CD4-positive, alpha-beta T cell treated with Interleukin-2 at 100 ng/mL for 4 hours (primary cell): ENCODE results near the gene PAM16.

Experiments used
- DNase-seq: peaks from one replicate; pipeline ENCODE4 v3.0.0-alpha.2; 2020; ENCODE audit warnings: low spot score

Gene PAM16

DNA sequence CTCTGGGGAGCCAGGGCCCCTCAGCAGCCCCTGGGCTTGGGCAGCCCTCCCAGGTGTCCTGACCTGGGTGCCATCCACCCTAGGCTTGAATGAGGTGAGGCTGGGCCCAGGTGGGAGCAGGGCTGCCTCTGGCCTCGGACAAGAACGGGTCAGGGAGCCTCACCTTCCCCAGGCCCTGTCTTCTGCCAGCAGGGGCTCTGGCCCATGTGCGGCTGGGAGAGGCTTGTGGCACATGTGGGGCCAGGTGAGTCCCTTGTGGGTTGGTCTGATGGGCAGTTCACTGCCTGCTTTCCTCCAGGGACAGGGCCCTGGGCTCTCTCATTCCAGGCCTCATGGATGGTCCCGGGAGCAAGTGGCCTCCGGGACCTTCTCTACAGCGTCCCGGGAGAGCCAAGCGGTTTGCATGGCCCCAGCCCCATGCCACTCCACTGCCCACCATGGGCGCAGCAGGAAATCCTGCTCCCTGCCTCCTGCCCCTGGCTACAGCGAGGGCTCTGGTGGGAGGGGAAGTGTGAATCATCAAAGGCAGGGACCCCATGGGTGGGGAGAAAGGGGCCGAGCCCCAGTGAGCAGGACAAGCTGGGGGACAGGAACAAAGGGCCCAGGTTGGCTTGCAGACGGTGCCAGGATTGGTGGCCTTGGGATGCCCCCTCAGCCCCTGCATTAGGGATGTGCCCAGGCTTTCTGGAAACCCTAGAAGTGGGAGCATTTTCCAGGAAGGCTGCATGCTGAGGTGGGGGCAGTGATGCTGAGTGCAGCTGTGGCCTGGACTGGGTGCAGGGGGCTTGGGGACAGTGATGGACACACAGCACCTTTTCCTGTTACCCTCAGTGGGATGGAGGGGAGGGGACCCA lies 32.7 kb upstream of the PAM16 start:
- DNase-seq = no peak

GRCh38 chr16:4382795-4383357 lies 31.8 kb upstream of the PAM16 start:
- DNase-seq = no peak

DNA sequence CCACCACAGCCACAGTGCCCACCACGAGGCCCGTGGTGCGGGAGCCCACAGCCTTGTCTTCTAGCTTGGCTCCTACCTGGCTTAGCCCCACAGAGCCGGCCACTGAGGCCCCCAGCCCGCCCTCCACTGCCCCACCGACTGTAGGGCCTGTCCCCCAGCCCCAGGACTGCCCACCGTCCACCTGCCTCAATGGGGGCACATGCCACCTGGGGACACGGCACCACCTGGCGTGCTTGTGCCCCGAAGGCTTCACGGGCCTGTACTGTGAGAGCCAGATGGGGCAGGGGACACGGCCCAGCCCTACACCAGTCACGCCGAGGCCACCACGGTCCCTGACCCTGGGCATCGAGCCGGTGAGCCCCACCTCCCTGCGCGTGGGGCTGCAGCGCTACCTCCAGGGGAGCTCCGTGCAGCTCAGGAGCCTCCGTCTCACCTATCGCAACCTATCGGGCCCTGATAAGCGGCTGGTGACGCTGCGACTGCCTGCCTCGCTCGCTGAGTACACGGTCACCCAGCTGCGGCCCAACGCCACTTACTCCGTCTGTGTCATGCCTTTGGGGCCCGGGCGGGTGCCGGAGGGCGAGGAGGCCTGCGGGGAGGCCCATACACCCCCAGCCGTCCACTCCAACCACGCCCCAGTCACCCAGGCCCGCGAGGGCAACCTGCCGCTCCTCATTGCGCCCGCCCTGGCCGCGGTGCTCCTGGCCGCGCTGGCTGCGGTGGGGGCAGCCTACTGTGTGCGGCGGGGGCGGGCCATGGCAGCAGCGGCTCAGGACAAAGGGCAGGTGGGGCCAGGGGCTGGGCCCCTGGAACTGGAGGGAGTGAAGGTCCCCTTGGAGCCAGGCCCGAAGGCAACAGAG lies 31.0 kb upstream of the PAM16 start:
- DNase-seq = no peak

- no peak for DNase-seq
Measured at GRCh38 chr16:4381072-4381934, 30.2 kb upstream of the PAM16 start.

DNA sequence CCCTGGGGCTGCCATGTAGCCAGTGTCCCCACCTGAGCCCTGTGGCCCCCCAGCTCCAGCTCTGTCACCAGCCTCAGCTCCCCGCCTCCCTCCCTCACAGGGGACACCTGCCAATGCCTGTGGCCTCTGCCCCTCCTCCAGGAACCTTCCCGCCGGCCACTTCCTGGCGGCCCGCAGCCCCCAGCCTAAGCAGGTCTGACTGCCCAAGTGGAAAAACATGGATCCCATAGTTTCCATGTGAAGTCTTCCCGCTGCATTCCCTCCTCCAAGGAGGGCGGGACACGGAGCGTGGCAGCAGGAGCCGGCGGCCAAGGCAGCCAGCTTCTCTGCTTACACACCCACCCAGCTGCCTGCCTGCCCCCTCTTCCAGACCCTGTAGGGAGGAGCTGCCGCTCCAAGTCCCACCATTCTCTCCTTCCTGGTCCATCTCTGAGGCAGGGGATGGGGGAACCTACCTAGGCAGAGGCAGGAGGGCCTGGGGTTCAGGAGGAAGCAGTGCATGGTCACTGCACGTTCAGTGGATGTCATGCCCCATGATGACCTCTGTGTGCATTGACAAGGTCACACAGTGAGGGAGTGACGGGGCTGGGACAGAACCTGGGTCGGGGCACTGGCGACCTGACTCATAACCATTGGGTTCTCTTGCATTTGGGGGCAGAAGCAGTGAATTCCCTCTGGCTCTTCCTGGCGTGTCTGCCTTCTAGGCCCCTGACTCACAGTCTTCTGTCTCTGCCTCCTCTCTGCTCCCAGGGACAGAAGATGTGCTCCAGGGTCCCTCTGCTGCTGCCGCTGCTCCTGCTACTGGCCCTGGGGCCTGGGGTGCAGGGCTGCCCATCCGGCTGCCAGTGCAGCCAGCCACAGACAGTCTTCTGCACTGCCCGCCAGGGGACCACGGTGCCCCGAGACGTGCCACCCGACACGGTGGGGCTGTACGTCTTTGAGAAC lies 29.3 kb upstream of the PAM16 start:
- no peak for DNase-seq

DNA sequence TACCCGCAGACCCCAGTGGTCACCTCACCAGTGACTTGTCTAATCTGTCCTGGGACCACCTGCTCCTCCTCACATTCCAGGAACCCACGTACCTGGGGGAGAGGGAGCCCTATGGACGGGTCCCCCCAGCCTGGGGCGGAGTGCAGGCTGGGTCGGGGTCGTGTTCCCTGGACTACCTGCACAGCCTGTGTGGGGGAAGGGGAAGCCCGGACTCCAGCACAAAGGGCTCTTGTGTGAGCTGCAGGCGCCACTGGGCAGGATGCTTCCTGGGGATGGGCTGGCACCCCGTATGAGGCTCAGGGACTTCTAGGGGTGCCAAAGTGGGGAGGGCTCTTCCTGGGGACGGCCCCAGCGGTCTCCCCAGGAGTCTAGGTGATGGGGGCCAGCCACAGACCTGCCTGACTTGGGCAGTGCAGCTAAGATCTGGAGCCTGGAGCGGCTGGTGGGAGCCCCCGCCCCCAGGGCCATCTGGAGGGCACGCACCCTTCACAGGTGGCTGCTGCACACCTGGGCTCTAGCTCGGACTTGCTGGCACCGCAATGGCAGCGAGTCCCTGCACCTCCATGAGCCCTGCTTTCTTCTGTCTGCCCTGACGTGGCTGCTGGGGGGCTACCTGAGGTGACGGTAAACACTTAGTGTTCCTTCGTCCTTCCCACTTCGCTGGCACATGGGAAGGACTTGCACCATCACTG lies 28.0 kb upstream of the PAM16 start:
- no peak for DNase-seq

- DNase-seq = no peak
Measured at GRCh38 chr16:4378161-4378666, 27.1 kb upstream of the PAM16 start.

DNA sequence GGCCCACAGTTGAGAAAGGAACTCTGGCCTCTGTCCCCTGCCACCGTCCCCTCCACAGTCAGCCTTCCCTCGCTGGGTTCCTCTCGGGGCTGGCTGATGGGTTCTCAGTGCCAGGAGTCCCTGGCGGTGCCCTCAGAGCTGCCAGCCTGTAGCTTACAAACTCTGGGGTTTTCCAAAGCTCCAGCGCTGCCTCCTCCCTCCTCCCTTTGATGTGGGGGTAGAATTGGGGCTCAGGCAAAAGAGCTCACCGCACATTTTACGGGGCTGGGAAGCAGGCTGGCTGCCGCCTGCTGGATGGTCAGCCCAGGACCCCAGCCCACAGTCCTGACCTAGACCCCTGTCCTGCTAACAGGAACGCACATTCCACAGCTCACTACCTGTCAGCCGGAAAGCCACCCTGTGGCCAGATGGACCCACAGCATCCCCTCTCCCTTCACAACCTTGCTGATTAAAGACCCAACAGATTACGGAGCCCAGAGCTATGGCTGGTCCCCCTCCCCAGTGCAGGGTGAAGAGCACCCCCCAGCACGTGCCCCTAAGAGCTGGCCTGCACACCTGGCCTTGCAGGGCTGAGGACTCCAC lies 26.5 kb upstream of the PAM16 start:
- no peak for DNase-seq

DNA sequence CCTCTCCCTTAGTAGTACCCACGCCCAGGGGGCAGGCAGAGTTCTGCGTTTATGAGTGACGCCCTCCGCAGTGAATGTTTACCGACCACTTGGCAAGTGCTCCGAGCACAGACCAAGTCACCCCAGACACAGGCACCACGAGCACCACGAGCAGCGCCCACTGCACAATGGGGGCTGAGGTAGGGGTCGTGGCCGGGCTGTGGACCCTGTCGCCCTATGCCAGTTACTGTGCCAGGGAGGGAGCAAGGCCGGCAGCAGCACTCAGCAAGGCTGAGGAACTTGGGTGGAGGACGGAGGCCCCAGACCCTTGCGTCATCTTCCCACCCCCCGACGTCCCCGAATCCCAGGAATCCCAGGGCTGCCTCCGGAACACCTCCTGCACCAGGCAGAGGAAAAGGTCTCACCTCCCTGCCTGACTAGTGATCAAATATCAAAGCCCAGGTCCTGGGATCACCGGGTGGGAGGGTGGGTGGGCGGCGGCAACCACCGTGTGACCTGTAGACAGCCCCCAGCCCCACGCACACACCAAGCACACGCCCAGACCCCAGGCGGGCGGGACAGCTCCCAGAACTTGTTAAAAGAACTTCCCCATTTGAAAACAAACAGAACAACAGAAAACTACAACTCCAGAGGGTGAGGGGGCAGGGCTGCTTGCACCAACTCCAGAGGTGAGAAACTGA lies 25.9 kb upstream of the PAM16 start:
- DNase-seq = no peak

- DNase-seq = no peak
Measured at GRCh38 chr16:4376126-4376892, 25.2 kb upstream of the PAM16 start.

GRCh38 chr16:4375717-4376116 lies 24.6 kb upstream of the PAM16 start:
- DNase-seq = no peak

DNA sequence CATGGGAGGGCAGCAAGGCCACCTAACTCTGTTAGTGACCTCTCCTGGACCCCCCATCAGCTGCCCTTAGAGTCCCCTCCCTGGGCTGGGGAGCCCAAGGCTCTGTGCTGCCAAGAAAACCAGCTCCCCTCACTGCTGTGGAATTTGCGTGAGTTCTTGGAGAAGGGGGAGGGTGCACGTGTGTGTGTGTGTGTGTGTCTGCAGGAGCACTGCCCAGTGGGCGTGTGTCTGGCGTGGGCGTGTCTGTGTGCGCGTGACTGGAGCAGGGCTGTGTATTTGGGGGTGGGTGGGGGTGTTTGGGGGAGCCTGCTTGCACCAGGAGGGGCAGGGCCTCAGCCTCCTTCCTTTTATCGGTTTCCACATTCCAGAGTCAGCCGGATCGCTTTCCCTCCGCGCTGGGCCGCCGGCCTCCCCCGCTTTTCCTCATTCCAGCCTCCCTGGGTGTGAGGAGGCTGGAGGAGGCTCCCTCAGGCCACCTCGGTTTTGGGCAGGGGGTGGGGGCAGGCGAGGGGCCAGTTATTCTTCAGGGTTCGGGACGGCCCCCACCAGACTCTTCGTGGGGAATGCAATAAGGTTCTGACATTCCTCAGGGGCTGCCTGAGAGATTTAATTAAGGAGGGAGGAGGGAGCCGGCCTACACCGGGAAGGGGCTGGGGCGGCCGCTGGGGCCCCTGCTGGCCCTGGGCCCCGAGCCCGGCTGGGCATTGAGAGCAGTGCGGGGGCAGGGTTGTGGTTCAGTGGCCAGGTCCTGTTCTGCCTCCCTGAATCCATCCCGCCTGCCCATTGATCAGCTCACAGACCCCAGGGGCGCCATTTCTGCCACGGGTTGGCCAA lies 23.0 kb upstream of the PAM16 start:
- no peak for DNase-seq

DNA sequence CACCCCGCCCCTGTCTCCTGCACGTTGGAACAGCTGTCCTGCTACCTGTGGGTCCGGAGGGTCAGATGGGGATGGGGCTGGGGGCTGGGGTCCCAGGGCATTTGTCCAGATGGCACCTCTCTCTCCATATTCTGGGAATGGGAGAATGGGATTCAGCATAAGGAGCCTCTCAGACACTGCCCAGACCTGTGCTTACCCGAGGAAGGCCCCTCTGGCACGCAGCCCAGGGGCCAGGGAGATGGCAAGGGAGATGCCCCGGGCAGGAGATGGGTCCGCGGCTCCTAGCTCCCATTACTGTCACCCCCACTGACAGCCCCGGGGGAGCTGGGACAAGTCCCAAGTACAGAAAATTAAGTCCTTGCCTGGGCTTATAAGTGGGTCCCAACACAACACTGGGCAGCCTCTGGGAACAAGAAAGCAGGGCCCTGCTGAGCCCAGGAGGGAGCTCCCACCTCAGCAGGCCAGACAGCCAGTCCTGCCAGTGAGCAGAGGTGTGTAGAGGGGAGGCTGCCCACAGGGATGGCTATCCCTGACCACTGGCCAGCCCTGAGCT lies 22.3 kb upstream of the PAM16 start:
- DNase-seq = no peak

DNA sequence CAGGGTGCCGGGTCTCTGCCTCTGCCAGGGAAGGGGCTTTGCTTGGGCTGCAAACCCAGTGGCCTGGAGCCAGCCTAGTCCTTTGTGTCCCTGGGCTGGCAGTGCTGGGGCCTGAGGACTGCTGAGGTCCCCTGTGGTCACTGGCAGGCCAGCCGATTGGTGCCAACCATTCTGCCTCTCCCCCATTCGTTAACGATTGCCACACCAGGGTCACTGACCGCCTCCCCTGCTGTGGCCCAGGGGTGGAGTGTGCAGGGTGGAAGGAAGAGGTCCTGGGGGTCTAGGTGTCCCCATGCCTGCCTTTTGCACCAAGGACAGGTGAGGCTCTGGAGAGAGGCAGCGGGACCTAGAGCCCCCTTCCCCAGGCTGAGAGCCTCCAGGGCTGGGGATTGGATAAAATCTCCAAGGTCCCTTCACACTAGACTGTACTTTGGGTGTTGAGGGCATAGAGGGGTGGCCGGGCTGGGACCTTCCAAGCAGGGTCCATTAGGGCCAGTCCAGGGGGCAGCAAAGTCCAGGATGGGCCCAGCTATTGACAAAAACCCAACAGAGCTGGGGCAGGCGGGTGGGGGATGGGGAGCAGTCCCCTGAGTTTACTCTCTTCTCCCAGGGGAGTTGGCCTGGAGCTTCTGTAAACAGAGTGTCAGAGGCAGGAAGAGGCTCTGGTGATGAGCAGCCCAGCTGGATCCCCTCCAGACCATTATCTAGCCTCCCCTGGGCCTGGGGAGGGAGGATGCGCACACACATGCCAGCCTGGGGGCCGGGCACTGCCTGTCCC lies 21.6 kb upstream of the PAM16 start:
- no peak for DNase-seq

GRCh38 chr16:4372001-4372577 lies 21.0 kb upstream of the PAM16 start:
- DNase-seq = peak; percentile 11
